HEK293T (cell line): ENCODE measurements around the gene ITGB7.

Experiments
- ARNT ChIP-seq: fragments of 450-650 bp; IDR thresholded peaks from 2 replicates; pipeline ENCODE4 v1.6.1; 2017; ENCODE audit warnings: mild to moderate bottlenecking
- BHLHE40 ChIP-seq: fragments of 450-650 bp; IDR thresholded peaks from 2 replicates; pipeline ENCODE4 v1.6.1; 2016; ENCODE audit warnings: mild to moderate bottlenecking, moderate library complexity, borderline replicate concordance
- FOXA1 ChIP-seq: fragments of 450-650 bp; IDR thresholded peaks from 2 replicates; pipeline ENCODE4 v1.6.1; 2016; ENCODE audit warnings: mild to moderate bottlenecking
- FOXK2 ChIP-seq: fragments of 450-650 bp; IDR thresholded peaks from 2 replicates; pipeline ENCODE4 v1.6.1; 2016; ENCODE audit warnings: mild to moderate bottlenecking
- FOXM1 ChIP-seq: fragments of 450-650 bp; IDR thresholded peaks from 2 replicates; pipeline ENCODE4 v1.6.1; 2017; ENCODE audit warnings: mild to moderate bottlenecking, borderline replicate concordance
- LEF1 ChIP-seq: fragments of 450-650 bp; IDR thresholded peaks from 2 replicates; pipeline ENCODE4 v1.6.1; 2017; ENCODE audit warnings: mild to moderate bottlenecking, borderline replicate concordance
- SP1 ChIP-seq: fragments of 450-650 bp; IDR thresholded peaks from 2 replicates; pipeline ENCODE4 v1.6.1; 2017
- ZNF384 ChIP-seq: fragments of 450-650 bp; IDR thresholded peaks from 2 replicates; pipeline ENCODE4 v1.6.1; 2016

DNA sequence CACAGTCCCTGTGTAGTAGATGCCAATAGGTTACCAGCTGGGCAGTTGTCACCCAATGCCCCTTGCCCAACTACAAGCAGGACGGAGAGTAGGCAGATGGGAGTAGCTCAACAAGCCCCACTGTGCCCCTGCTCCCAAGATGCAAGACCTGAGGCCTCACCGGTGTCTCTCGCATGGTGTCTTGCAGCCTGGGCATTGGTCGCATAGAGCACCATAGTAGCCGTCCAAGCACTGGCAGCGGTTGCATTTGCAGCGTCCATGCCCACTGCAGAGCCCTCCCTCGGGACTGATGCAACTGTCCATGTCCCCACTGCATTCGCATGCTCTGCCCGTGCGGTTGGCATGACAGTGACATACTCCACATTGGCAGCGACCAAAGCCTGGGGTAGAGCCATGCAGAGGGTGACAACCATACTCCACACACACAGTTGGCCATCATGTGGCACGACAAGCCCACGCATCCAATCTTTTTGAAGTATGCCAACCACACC is 14.5 kb downstream of the ITGB7 start:
- no peak for TF ChIP-seq ZNF384
- no peak for TF ChIP-seq SP1
- TF ChIP-seq FOXM1 = no peak
- no peak for TF ChIP-seq LEF1
- TF ChIP-seq FOXA1 = no peak
- no peak for TF ChIP-seq FOXK2
- TF ChIP-seq BHLHE40 = no peak
- TF ChIP-seq ARNT = no peak
